HPDE6-E6E7 (cell line): ENCODE measurements around the gene GCN1.
"Not testable (repeated sequence)": the region's sequence is repeated elsewhere in the genome, so short reads cannot be mapped to it uniquely, and the experiment has no call there.

Experiments used
- DNase-seq: peaks from one replicate; pipeline ENCODE4 v3.0.0; 2011; ENCODE audit warnings: missing footprints; ENCODE audit errors: extremely low spot score

GCN1 gene, protein sequence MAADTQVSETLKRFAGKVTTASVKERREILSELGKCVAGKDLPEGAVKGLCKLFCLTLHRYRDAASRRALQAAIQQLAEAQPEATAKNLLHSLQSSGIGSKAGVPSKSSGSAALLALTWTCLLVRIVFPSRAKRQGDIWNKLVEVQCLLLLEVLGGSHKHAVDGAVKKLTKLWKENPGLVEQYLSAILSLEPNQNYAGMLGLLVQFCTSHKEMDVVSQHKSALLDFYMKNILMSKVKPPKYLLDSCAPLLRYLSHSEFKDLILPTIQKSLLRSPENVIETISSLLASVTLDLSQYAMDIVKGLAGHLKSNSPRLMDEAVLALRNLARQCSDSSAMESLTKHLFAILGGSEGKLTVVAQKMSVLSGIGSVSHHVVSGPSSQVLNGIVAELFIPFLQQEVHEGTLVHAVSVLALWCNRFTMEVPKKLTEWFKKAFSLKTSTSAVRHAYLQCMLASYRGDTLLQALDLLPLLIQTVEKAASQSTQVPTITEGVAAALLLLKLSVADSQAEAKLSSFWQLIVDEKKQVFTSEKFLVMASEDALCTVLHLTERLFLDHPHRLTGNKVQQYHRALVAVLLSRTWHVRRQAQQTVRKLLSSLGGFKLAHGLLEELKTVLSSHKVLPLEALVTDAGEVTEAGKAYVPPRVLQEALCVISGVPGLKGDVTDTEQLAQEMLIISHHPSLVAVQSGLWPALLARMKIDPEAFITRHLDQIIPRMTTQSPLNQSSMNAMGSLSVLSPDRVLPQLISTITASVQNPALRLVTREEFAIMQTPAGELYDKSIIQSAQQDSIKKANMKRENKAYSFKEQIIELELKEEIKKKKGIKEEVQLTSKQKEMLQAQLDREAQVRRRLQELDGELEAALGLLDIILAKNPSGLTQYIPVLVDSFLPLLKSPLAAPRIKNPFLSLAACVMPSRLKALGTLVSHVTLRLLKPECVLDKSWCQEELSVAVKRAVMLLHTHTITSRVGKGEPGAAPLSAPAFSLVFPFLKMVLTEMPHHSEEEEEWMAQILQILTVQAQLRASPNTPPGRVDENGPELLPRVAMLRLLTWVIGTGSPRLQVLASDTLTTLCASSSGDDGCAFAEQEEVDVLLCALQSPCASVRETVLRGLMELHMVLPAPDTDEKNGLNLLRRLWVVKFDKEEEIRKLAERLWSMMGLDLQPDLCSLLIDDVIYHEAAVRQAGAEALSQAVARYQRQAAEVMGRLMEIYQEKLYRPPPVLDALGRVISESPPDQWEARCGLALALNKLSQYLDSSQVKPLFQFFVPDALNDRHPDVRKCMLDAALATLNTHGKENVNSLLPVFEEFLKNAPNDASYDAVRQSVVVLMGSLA (N-terminal part only)

GRCh38 chr12:120194534-120195395 lies at the start of gene GCN1:
TSS of gene GCN1 (minus strand) at chr12:120194715. CDS start at chr12:120194697, 18 bp downstream.
- peak; percentile 74 for DNase-seq

DNA sequence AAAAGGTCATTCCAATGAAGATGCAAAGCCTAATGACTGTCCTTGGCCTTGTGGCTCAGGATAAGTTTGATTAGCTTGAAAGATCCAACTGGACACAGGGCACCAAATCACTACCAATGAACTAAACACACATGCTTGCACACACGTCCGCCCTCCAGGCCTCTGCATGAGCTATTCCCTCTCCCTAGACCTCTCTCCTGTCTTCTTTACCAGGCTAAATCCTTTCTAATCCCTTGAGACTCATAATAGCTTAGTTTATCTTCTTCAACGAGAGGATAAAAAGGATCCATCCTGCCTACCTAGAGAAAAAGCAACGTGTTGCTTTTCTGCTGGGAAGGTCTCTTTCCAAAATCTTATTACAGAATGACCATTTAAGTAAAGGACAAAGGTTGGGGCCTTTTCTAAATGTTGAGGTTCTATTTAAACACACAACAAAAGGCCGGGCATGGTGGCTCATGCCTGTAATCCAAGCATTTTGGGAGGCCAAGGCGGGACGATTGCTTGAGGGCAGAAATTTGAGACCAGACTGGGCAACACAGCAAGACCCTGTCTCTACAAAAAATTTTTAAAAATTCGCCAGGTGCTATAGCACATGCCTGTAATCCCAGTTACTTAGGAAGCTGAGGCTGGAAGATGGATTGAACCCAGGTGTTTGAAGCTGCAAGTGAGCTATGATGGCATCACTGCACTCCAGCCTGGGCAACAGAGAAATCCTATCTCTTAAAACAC lies 48.6 kb upstream of the GCN1 start:
- no peak for DNase-seq

DNA sequence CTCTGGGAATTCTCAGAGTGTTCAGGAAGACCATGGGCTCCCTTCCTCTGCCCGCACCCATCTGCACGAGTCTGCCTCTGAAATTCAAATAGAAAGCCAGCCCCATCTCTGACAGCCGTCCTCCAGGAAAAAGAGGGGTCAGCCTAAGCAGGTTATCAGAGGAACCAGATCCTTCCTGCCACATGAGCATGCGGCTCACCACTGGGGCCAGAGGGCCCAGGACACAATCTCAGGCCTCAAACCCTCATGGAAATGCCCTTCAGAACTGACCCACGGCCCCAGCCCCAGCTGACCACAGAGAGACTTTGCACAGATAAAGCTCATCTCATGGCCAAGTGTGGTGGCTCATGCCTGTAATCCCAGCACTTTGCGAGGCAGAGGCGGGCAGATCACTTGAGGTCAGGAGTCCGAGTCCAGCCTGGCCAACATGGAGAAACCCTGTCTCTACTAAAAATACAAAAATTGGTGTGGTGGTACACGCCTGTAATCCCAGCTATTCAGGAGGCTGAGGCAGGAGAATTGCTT lies 47.8 kb upstream of the GCN1 start:
- DNase-seq: no peak

GRCh38 chr12:120241561-120242274 lies 47.2 kb upstream of the GCN1 start:
- DNase-seq: no peak

GRCh38 chr12:120240495-120240833 lies 45.9 kb upstream of the GCN1 start:
- DNase-seq: no peak

DNA sequence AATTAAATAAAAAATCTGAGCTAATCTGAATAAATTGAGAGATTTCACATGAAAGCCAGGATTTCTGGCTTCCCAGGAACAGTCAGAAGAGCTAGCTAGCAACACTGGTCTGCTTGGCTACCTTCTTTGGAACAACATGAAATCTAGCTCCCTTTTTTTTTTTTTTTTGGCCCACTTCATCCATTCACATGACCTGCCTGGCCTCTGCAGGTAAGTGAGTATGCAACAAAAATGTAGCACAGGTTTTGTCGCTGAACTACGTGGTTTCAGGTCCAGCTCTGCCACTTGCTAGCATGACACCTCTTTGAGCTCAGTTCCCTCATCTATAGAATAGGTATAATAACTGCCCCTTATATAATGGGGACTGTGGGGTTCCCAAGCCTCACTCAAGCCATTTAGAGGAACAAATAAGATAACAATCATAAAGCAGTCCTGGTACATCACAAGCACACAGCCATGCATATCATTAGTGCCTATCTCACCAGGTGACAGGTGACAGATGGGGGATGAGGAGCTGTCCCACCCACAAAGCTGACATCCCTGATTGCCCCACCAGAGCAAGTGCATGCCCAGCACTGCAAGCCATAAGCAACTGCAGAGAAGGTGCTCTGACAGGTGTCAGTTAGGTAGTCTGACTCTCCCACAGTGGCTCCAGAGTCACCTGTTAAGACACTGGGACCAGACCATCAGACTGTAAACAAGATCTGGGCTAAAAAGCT lies 45.4 kb upstream of the GCN1 start:
- DNase-seq: no peak

- DNase-seq: no peak
Observed at GRCh38 chr12:120238839-120239445, 44.4 kb upstream of the GCN1 start.

- DNase-seq: no peak
Observed at GRCh38 chr12:120238217-120238616, 43.7 kb upstream of the GCN1 start.

GRCh38 chr12:120237360-120238171 lies 43.1 kb upstream of the GCN1 start:
- no peak for DNase-seq

GRCh38 chr12:120236809-120237208 lies 42.3 kb upstream of the GCN1 start:
- DNase-seq: not testable (repeated sequence)

DNA sequence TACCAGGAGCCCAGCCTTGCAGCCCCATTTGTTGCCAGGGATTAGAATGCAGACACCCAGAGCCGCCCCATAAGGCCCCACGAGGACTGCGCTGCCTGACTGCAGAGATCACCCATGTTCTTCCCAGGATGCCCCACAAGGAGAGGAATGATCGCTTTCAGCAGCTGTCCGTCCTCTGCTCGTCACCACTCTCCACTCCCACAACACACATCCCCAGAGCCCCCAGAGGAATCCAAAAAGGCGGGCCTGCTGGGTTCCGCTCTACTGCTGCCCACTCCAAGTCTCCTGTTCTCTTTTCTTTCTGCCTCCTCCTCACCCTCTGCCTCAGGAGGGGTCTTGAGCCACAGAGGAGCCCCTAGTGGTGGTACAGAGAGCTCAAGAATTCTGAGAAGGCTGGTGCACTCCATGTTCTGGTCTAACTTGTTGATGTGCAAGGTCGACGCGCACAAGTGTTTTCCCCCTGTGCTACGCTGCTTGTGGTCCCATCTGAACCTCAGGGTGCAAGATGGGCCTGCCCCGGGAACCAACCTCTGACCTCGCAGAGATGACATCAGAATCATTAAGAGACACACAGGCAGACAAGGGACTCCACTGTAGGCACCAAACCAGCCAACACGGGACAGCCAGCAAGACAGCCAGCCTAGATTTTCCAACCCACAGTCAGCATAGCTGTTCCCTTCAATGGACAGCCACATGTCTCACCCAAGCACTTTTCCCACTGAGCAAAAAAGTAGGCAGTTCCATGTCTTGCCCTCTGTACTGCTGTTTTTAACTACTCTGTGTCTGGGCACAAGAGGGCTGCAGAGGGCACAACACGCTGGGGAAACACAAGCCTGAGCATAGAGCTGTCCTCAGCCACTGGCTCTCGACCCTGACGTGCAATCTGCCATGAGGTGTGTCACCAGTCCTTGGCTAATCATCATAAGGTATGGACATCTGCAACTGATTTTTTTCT lies 41.1 kb upstream of the GCN1 start:
- DNase-seq: no peak

DNA sequence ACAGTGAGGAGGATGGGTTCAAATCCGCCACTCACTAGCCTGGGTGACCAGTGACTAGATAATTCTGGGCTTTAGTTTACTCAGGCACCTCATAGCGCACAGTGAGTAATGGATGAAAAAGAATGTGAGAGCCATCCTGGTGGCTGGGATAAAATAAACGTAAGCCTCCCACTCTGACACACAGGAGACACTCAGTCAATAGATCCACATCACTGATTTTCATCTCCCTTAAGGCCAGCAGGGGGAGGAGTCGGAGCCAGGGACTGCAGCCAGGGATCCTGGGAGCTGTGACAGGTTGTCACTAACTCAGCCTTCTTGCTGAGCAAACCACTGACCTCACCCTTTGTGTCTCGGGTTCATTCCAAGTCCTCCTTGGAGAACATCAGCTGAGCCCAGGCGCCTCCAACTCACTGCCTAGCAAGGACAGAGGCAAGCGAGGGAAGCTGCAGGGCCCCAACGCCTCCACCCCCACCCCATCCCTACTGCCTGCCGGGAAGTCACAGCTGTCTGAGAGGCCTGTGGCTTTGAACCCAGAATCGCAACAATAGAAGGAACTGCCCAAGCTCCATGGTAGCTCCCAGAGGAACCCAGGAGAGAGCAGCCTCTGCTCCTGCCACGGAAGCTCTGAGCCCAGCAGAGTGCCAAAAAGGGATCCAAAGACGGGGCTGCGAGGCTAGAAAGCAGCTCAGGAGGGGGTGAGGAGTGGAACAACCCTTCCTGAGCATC lies 40.3 kb upstream of the GCN1 start:
- no peak for DNase-seq

- peak; percentile 95 for DNase-seq
Observed at GRCh38 chr12:120231316-120232011, 36.9 kb upstream of the GCN1 start.

GRCh38 chr12:120230974-120231315 lies 36.4 kb upstream of the GCN1 start:
- DNase-seq: no peak

DNA sequence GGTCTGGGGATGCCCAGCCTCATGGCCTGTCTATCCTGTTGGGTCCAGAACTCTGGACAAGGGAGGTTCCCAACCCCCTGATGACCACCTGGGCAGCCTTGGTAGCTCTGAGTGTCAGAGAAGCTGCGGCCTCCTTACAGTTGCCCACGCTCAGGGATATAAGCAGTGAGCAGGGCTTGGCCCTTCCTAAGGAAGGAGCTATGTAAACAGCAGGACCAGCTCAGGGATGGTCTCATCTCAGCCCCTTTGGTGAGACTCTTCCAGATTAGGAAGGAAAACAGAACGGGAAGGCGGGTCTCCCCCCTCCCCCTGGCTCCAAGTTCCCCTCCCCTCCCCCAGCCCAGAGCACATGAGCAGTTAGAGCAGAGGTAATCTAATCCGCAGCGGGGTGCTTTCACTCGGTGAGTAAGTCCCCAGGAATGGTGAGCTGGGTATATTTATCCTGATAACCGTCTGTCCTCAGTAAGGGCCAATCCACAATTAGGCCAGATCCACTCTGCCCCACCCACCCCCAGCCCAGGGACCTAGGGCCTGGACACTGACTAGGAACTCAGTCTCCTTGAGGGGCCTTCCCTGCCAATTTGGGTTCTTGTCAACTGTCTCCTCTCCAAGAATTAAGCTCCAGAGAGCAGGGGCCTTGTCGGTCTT lies 35.9 kb upstream of the GCN1 start:
- DNase-seq: no peak
